ENCODE measurements around the gene SDK1. TPM values are rescaled to one million over a fixed set of nuclear protein-coding genes. Genes with fewer than 3 reads are reported as not detected.

Gene SDK1
- total RNA-seq, 1 experiment from 2014 or later, result 20.0 TPM

GRCh38 chr7:3980300-3980643, 679.2 kb downstream of the SDK1 start:
- H3K27ac Mint-ChIP-seq (ENCODE audit: unreplicated experiment), result no peak overlapping the region
- CTCF ChIA-PET, result no interaction called here
- no peak for TF ChIP-seq CTCF (IDR thresholded peaks at IDR 0.05; ENCODE audit: unreplicated experiment)
- DNase-seq, result no peak
- H3K4me1 Mint-ChIP-seq (ENCODE audit: low read depth, unreplicated experiment), result no peaks in the 10 kb centered on the region
- H3K9me3 Mint-ChIP-seq (ENCODE audit: low read depth, unreplicated experiment), result no peaks in the 10 kb centered on the region
- no TSS peak for BruUV-seq (replicated peaks)
- no peaks in the 10 kb centered on the region for H3K36me3 Mint-ChIP-seq (ENCODE audit: insufficient read depth, unreplicated experiment)
- H3K4me3 Mint-ChIP-seq (ENCODE audit: low read depth, unreplicated experiment), result no peak overlapping the region
- intact Hi-C loops (cut with micrococcal nuclease; ENCODE audit: unreplicated experiment), result no loop called here
- no peaks in the 10 kb centered on the region for H3K27me3 Mint-ChIP-seq (ENCODE audit: unreplicated experiment)

- H3K36me3 Mint-ChIP-seq (ENCODE audit: insufficient read depth, unreplicated experiment), result no peaks in the 10 kb centered on the region
- no peaks in the 10 kb centered on the region for H3K4me1 Mint-ChIP-seq (ENCODE audit: low read depth, unreplicated experiment)
- CTCF ChIA-PET, result no interaction called here
- H3K9me3 Mint-ChIP-seq (ENCODE audit: low read depth, unreplicated experiment), result no peaks in the 10 kb centered on the region
- intact Hi-C loops (cut with micrococcal nuclease; ENCODE audit: unreplicated experiment), result no loop called here
- no peak for TF ChIP-seq CTCF (IDR thresholded peaks at IDR 0.05; ENCODE audit: unreplicated experiment)
- H3K27me3 Mint-ChIP-seq (ENCODE audit: unreplicated experiment), result no peaks in the 10 kb centered on the region
- no TSS peak for BruUV-seq (replicated peaks)
- H3K27ac Mint-ChIP-seq (ENCODE audit: unreplicated experiment), result no peak overlapping the region
- DNase-seq, result no peak
- no peak overlapping the region for H3K4me3 Mint-ChIP-seq (ENCODE audit: low read depth, unreplicated experiment)
Measured at GRCh38 chr7:3981281-3981680, 680.2 kb downstream of the SDK1 start.

- H3K4me3 Mint-ChIP-seq (ENCODE audit: low read depth, unreplicated experiment), result no peak overlapping the region
- TF ChIP-seq CTCF (IDR thresholded peaks at IDR 0.05; ENCODE audit: unreplicated experiment), result no peak
- H3K9me3 Mint-ChIP-seq (ENCODE audit: low read depth, unreplicated experiment), result no peaks in the 10 kb centered on the region
- intact Hi-C loops (cut with micrococcal nuclease; ENCODE audit: unreplicated experiment), result no loop called here
- no peak for DNase-seq
- CTCF ChIA-PET, result interaction anchor here (0.6 kb wide), 2 partner anchors 51 to 116 kb away, joined by 3 to 7 read pairs; no protein-coding TSS in a partner anchor
- H3K27ac Mint-ChIP-seq (ENCODE audit: unreplicated experiment), result no peak overlapping the region
- H3K4me1 Mint-ChIP-seq (ENCODE audit: low read depth, unreplicated experiment), result no peaks in the 10 kb centered on the region
- no TSS peak for BruUV-seq (replicated peaks)
- no peaks in the 10 kb centered on the region for H3K27me3 Mint-ChIP-seq (ENCODE audit: unreplicated experiment)
- no peaks in the 10 kb centered on the region for H3K36me3 Mint-ChIP-seq (ENCODE audit: insufficient read depth, unreplicated experiment)
Measured at GRCh38 chr7:3984456-3984855, 683.4 kb downstream of the SDK1 start.

GRCh38 chr7:3986927-3987326, 685.9 kb downstream of the SDK1 start:
- DNase-seq, result no peak
- no TSS peak for BruUV-seq (replicated peaks)
- Mint-ChIP-seq H3K9me3 (ENCODE audit: low read depth, unreplicated experiment) (no peaks in the 10 kb centered on the region), H3K4me1 (ENCODE audit: low read depth, unreplicated experiment) (no peaks in the 10 kb centered on the region), H3K27ac (ENCODE audit: unreplicated experiment) (no peak overlapping the region), H3K27me3 (ENCODE audit: unreplicated experiment) (no peaks in the 10 kb centered on the region), H3K4me3 (ENCODE audit: low read depth, unreplicated experiment) (no peak overlapping the region), H3K36me3 (ENCODE audit: insufficient read depth, unreplicated experiment) (no peaks in the 10 kb centered on the region)
- CTCF ChIA-PET, result no interaction called here
- intact Hi-C loops (cut with micrococcal nuclease; ENCODE audit: unreplicated experiment), result no loop called here
- TF ChIP-seq CTCF (IDR thresholded peaks at IDR 0.05; ENCODE audit: unreplicated experiment), result no peak
